ENCODE measurements around the gene SMAD9. TPM values are rescaled to one million over a fixed set of nuclear protein-coding genes. Genes with fewer than 3 reads are reported as not detected.

The SMAD9 gene
- total RNA-seq, 1 experiment from 2014 or later: 1.1 TPM

- H3K56ac ChIP-seq (ENCODE audit: insufficient read length, low read depth, low read length): no peak overlapping the region
- no peak overlapping the region for H4K91ac ChIP-seq (ENCODE audit: insufficient read length, low read depth, low read length)
- H3K4me2 ChIP-seq (ENCODE audit: insufficient read depth, insufficient read length, low read length): no peak overlapping the region
- peaks cover 24 to 28% of the 10 kb centered on the region in 2 experiments for H3K4me1 Mint-ChIP-seq
- H2AK5ac ChIP-seq (ENCODE audit: insufficient read length, low read length): no peak overlapping the region
- no peaks in the 10 kb centered on the region for H3K27me3 Mint-ChIP-seq (ENCODE audit: low read depth)
- no peak overlapping the region for H2BK12ac ChIP-seq (ENCODE audit: insufficient read length, low read depth, low read length)
- no peak overlapping the region for H2BK120ac ChIP-seq (ENCODE audit: low read depth, low read length, poor library complexity, severe bottlenecking)
- no peak overlapping the region for H3K18ac ChIP-seq (ENCODE audit: insufficient read length, low read depth, low read length)
- H3K9me3 Mint-ChIP-seq: no peaks in the 10 kb centered on the region
- no peak overlapping the region for H3K4me3 Mint-ChIP-seq
- H3K14ac ChIP-seq (ENCODE audit: insufficient read depth, low read length): no peak overlapping the region
- H3K27ac Mint-ChIP-seq: no peak overlapping the region
- DNase-seq: no peak
- no peak overlapping the region for H2AFZ ChIP-seq (ENCODE audit: low read length)
- no peaks in the 10 kb centered on the region for H3K23me2 ChIP-seq (ENCODE audit: insufficient read length, low read depth, low read length, poor library complexity, severe bottlenecking)
- H3K23ac ChIP-seq (ENCODE audit: insufficient read length, low read depth, low read length): no peak overlapping the region
- no peaks in the 10 kb centered on the region for H3K9me3 ChIP-seq (ENCODE audit: control insufficient read depth, low read depth, low read length)
- no peak overlapping the region for H3K27ac ChIP-seq (ENCODE audit: insufficient read length, low read depth, low read length)
- H4K5ac ChIP-seq (ENCODE audit: insufficient read length, low read depth, low read length): no peak overlapping the region
- no peaks in the 10 kb centered on the region for H4K20me1 ChIP-seq (ENCODE audit: control insufficient read depth, insufficient read depth, insufficient read length)
- no peaks in the 10 kb centered on the region for H3K27me3 ChIP-seq (ENCODE audit: insufficient read depth, low read length)
- no peak overlapping the region for H3K4ac ChIP-seq (ENCODE audit: low read depth, low read length)
- TF ChIP-seq CTCF (conservative IDR thresholded peaks at IDR 0.05): no peak
- no peak overlapping the region for H2BK20ac ChIP-seq (ENCODE audit: low read depth, low read length, poor library complexity, severe bottlenecking)
- no peak overlapping the region for H3T11ph ChIP-seq (ENCODE audit: low read length)
- no peak overlapping the region for H2BK5ac ChIP-seq (ENCODE audit: insufficient read length, low read length)
- H3K4me1 ChIP-seq (ENCODE audit: insufficient read depth, low read length): peaks cover 4% of the 10 kb centered on the region; the same call in 1 of the 2 replicates
- no peaks in the 10 kb centered on the region for H3K36me3 Mint-ChIP-seq (ENCODE audit: insufficient read depth in 1 of 3, low read depth in 3 of 3)
- H4K8ac ChIP-seq (replicated peaks; ENCODE audit: insufficient read length, low read depth, low read length): no peak overlapping the region
- no peaks in the 10 kb centered on the region for H3K79me1 ChIP-seq (ENCODE audit: insufficient read depth, low read depth, low read length, poor library complexity, severe bottlenecking)
- no peaks in the 10 kb centered on the region for H3K79me2 ChIP-seq (ENCODE audit: insufficient read depth, low read length)
- H3K9ac ChIP-seq (ENCODE audit: extremely low read depth, insufficient read length, low read length): no peak overlapping the region
- no peak overlapping the region for H2BK15ac ChIP-seq (ENCODE audit: low read depth, low read length)
- no CpG with 5 or more reads among the region's 3 CpGs for WGBS (ENCODE audit: extremely low coverage, insufficient read length, low lambda C conversion rate)
These were observed 80.8 kb downstream of the SMAD9 start for GRCh38 chr13:36839281-36839680.
